HepG2 (cell line): ENCODE measurements around the gene THRA. TPM values are rescaled to one million over a fixed set of nuclear protein-coding genes. Genes with fewer than 3 reads are reported as not detected.
A peak's percentile ranks its signal among the peaks of the same experiment; 100 is the strongest.

Source experiments
- CBX5 ChIP-seq: sonication (generic); formaldehyde crosslinking; IDR thresholded peaks from 2 replicates; pipeline ENCODE4 v1.4.0; 2020; ENCODE audit warnings: missing genetic modification reagents, borderline replicate concordance
- DMAP1 ChIP-seq: IDR thresholded peaks from 2 replicates; pipeline ENCODE4 v1.6.1; 2016
- HMGA1 ChIP-seq: sonication (generic); formaldehyde crosslinking; conservative IDR thresholded peaks from 2 replicates; pipeline ENCODE4 v1.4.0; 2020; ENCODE audit warnings: missing genetic modification reagents
- MAFF ChIP-seq: IDR thresholded peaks from 2 replicates; pipeline ENCODE4 v1.6.1; 2011; ENCODE audit warnings: low read depth, low read length, improper control_type of control experiment
- NR2C2 ChIP-seq: sonication (generic); formaldehyde crosslinking; IDR thresholded peaks from 2 replicates; pipeline ENCODE4 v1.4.0; 2020; ENCODE audit warnings: missing genetic modification reagents, mild to moderate bottlenecking, moderate library complexity, borderline replicate concordance
- PRPF4 ChIP-seq: fragments of 200-400 bp; formaldehyde crosslinking; IDR thresholded peaks from 2 replicates; pipeline ENCODE4 v1.6.1; 2016; ENCODE audit warnings: low read length, low read depth; ENCODE audit not compliant: poor library complexity, severe bottlenecking
- RARG ChIP-seq: sonication (generic); formaldehyde crosslinking; IDR thresholded peaks from 2 replicates; pipeline ENCODE4 v1.4.0; 2020; ENCODE audit warnings: low read depth, mild to moderate bottlenecking, missing genetic modification reagents
- RFXAP ChIP-seq: sonication (generic); formaldehyde crosslinking; IDR thresholded peaks from 2 replicates; pipeline ENCODE4 v1.4.0; 2020; ENCODE audit warnings: missing genetic modification reagents, borderline replicate concordance
- SAFB2 ChIP-seq: sonication (generic); formaldehyde crosslinking; IDR thresholded peaks from 2 replicates; pipeline ENCODE4 v1.5.1; 2020; ENCODE audit warnings: missing genetic modification reagents, low read depth, mild to moderate bottlenecking, borderline replicate concordance
- TBX3 ChIP-seq: fragments of 450-650 bp; IDR thresholded peaks from 2 replicates; pipeline ENCODE4 v1.6.1; 2017; ENCODE audit warnings: antibody characterized with exemption, mild to moderate bottlenecking, inconsistent platforms, borderline replicate concordance
- ZNF10 ChIP-seq: sonication (generic); formaldehyde crosslinking; IDR thresholded peaks from 2 replicates; pipeline ENCODE4 v1.4.0; 2020; ENCODE audit warnings: mild to moderate bottlenecking, low read depth, missing genetic modification reagents, borderline replicate concordance
- ZNF138 ChIP-seq: sonication (generic); formaldehyde crosslinking; IDR thresholded peaks from 2 replicates; pipeline ENCODE4 v1.5.0; 2020; ENCODE audit warnings: mild to moderate bottlenecking, low read depth, missing genetic modification reagents
- ZNF30 ChIP-seq: sonication (generic); formaldehyde crosslinking; IDR thresholded peaks from 2 replicates; pipeline ENCODE4 v1.5.0; 2020; ENCODE audit warnings: mild to moderate bottlenecking, missing genetic modification reagents
- ZNF362 ChIP-seq: sonication (generic); formaldehyde crosslinking; IDR thresholded peaks from 2 replicates; pipeline ENCODE4 v1.4.0; 2020; ENCODE audit warnings: missing genetic modification reagents, mild to moderate bottlenecking, borderline replicate concordance
- ZNF367 ChIP-seq: sonication (generic); formaldehyde crosslinking; IDR thresholded peaks from 2 replicates; pipeline ENCODE4 v1.4.0; 2020; ENCODE audit warnings: missing genetic modification reagents, borderline replicate concordance
- ZNF687 ChIP-seq: sonication (generic); formaldehyde crosslinking; IDR thresholded peaks from 2 replicates; pipeline ENCODE4 v1.5.1; 2020; ENCODE audit warnings: mild to moderate bottlenecking, missing genetic modification reagents, moderate library complexity
- ZNF816 ChIP-seq: sonication (generic); formaldehyde crosslinking; IDR thresholded peaks from 2 replicates; pipeline ENCODE4 v1.8.0; 2022; ENCODE audit warnings: missing genetic modification reagents, mild to moderate bottlenecking, borderline replicate concordance
- polyA plus RNA-seq, 8 experiments: library from polyadenylated mRNA; depleted of rRNA in 3 of 8; stranded (reverse) in 7 of 8; unstranded in 1 of 8; fragments of >200 nt; fragmentation: Illumina TruSeq in 4 of 8; extraction: Trizol in 4 of 8; gene quantifications; 2 replicates each; pipeline versions ENCODE4 v1.2.1 to v1.2.3, GENCODE V29; 2011 to 2016; ENCODE audit warnings: low read depth in 4 of 8, missing spikeins in 1 of 8, mixed read lengths in 1 of 8; ENCODE audit not compliant: insufficient read depth in 1 of 8
- total RNA-seq, 5 experiments: library from RNA; depleted of rRNA; stranded (reverse); fragments of >200 nt; fragmentation: Illumina TruSeq; extraction: Trizol; gene quantifications; 2 replicates each; pipeline ENCODE4 v1.2.3, GENCODE V29; 2016; ENCODE audit warnings: low read depth in 1 of 5
- TF ChIP-seq, protein P1 (sequence below): sonication (generic); formaldehyde crosslinking; IDR thresholded peaks from 2 replicates; pipeline ENCODE4 v1.9.0; 2021; ENCODE audit warnings: mild to moderate bottlenecking, missing genetic modification reagents

Gene THRA
- total and polyA plus RNA-seq, 2 of the 13 experiments (the other 11 are each of a cell fraction or from before 2014, with no cell fraction given) = 8.0 to 9.9 TPM

DNA sequence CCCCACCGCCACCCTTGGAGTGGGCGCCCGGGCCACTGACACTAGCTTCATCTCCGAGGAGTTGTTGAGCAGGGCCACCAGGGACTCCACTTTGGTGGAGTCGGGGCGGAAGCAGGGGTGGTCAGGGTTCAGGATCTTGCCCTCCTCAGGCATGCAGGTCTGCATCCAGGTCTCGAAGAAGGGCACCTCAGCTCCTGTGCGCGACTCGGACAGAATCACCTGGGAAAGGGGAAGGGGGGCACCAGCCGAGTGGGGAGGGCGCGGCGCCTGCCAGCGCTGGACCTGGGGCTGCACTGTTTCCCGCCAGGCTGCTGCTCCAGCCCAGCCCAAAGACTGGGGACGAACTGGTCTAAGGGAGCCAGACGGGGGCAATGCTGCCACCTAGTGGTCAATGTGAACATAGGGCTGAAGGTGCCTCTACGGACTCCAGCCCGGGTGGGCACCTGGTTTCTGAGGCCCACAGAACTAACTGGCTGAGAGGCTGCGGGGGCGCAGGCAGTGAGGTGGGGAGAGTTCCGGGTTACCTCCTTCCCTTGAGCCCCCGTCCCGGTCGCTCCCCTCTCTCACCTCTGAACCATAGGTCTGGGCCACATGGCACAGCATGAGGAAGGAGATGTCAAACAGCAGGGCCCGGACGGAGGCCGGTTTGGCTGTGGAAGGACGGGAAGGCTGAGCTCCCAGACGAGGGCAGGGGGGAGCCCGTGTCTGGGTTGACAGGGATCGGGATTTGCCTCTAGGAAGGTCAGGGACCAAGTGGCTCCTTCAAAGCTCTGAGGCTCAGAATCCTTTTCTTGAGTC, 35.8 kb upstream of the THRA start (continued):
- TF ChIP-seq MAFF (no peak), RFXAP (CRISPR knock-in tag) (no peak), CBX5 (CRISPR knock-in tag) (no peak), SAFB2 (0 out of 2 replicates have a peak, but pooled peaks have one; percentile 23), PRPF4 (no peak), TBX3 (no peak), RARG (no peak), ZNF10 (CRISPR knock-in tag) (no peak), ZNF30 (CRISPR knock-in tag) (no peak), DMAP1 (no peak), NR2C2 (no peak), HMGA1 (CRISPR knock-in tag) (no peak), ZNF687 (CRISPR knock-in tag) (peak; percentile 67), ZNF816 (CRISPR knock-in tag) (no peak), ZNF362 (CRISPR knock-in tag) (no peak), ZNF138 (CRISPR knock-in tag) (no peak), ZNF367 (CRISPR knock-in tag) (no peak)
- TF ChIP-seq, protein P1, sequence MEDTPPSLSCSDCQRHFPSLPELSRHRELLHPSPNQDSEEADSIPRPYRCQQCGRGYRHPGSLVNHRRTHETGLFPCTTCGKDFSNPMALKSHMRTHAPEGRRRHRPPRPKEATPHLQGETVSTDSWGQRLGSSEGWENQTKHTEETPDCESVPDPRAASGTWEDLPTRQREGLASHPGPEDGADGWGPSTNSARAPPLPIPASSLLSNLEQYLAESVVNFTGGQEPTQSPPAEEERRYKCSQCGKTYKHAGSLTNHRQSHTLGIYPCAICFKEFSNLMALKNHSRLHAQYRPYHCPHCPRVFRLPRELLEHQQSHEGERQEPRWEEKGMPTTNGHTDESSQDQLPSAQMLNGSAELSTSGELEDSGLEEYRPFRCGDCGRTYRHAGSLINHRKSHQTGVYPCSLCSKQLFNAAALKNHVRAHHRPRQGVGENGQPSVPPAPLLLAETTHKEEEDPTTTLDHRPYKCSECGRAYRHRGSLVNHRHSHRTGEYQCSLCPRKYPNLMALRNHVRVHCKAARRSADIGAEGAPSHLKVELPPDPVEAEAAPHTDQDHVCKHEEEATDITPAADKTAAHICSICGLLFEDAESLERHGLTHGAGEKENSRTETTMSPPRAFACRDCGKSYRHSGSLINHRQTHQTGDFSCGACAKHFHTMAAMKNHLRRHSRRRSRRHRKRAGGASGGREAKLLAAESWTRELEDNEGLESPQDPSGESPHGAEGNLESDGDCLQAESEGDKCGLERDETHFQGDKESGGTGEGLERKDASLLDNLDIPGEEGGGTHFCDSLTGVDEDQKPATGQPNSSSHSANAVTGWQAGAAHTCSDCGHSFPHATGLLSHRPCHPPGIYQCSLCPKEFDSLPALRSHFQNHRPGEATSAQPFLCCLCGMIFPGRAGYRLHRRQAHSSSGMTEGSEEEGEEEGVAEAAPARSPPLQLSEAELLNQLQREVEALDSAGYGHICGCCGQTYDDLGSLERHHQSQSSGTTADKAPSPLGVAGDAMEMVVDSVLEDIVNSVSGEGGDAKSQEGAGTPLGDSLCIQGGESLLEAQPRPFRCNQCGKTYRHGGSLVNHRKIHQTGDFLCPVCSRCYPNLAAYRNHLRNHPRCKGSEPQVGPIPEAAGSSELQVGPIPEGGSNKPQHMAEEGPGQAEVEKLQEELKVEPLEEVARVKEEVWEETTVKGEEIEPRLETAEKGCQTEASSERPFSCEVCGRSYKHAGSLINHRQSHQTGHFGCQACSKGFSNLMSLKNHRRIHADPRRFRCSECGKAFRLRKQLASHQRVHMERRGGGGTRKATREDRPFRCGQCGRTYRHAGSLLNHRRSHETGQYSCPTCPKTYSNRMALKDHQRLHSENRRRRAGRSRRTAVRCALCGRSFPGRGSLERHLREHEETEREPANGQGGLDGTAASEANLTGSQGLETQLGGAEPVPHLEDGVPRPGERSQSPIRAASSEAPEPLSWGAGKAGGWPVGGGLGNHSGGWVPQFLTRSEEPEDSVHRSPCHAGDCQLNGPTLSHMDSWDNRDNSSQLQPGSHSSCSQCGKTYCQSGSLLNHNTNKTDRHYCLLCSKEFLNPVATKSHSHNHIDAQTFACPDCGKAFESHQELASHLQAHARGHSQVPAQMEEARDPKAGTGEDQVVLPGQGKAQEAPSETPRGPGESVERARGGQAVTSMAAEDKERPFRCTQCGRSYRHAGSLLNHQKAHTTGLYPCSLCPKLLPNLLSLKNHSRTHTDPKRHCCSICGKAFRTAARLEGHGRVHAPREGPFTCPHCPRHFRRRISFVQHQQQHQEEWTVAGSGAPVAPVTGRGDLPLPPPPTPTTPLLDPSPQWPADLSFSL = no peak
